ENCODE results near the gene TCTN2.

- TF ChIP-seq CTCF (IDR thresholded peaks at IDR 0.05) (no peak), EZH2 (IDR thresholded peaks at IDR 0.05; ENCODE audit: borderline replicate concordance, insufficient read depth, low read depth, low read length, poor library complexity, severe bottlenecking) (no peak)
Observed at GRCh38 chr12:123705935-123706334, 35.0 kb downstream of the TCTN2 start.
